IPS-11a (cell line): ENCODE measurements around the gene SCCPDH.

ENCODE experiments used
- H3K4me3 ChIP-seq: one replicate; pipeline ENCODE4 v1.5.1; 2013; ENCODE audit warnings: low read depth, low read length, control low read depth

The SCCPDH gene

DNA sequence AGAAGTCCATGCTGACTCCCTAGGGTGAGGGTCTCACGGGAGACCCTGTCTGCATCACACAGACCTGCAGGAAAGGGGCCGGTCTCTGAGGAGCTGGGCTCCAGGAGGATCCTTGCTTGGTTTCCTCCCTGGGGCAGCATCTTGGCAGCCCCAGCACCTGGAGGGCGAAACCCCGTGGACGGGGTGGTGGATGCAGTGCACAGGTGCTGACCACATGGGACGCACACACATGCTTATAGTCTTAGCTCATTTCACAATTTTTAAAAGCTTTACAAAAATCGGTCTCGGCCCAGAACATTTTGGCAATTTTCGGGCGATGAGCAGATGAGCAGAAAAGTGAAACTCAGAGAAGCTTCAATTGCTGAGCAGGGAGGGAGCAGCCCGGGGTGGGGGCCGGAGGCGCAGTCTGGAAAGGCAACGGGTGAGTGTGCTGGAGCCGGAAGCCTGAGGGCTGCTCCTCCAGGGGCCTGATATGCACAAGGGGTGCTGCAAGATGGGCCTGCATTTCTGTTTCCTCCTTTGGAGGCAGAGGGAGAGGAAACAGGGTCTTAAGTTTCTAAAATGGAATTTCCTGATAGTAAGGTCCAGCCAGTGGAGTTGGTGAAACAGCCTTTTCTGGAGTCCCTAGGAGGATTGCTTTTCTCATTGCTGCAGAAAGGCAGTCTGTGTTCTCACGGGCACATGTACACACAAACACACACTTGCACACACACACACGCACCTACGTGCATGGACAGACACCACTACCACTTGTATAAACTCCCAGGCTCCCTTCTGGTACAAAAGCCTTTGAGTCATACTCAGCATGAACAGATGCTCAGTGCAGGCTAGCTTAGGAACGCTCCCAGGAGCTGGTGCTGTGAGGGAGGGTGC, 60.6 kb downstream of the SCCPDH start:
- H3K4me3 ChIP-seq = no peak overlapping the region

DNA sequence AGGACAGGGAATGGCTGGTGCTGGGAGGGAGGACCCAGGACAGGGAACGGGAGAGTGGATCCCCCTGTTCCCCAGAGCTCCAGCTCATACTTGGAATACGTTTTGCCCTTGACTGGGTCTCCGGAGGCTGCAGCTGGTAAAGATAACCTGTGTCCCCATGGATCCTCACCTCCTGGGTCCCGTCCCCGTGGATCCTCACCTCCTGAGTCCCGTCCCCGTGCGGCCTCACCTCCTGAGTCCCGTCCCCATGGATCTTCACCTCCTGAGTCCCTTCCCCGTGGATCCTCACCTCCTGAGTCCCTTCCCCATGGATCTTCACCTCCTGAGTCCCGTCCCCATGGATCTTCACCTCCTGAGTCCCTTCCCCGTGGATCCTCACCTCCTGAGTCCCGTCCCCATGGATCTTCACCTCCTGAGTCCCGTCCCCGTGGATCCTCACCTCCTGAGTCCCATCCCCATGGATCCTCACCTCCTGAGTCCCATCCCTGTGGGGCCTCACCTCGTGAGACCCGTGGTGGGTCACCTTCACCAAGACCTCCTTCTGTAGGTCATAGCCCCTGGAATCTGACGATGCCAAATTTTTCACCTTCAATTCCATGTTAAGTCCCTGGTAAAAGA, 61.4 kb downstream of the SCCPDH start:
- no peak overlapping the region for H3K4me3 ChIP-seq

DNA sequence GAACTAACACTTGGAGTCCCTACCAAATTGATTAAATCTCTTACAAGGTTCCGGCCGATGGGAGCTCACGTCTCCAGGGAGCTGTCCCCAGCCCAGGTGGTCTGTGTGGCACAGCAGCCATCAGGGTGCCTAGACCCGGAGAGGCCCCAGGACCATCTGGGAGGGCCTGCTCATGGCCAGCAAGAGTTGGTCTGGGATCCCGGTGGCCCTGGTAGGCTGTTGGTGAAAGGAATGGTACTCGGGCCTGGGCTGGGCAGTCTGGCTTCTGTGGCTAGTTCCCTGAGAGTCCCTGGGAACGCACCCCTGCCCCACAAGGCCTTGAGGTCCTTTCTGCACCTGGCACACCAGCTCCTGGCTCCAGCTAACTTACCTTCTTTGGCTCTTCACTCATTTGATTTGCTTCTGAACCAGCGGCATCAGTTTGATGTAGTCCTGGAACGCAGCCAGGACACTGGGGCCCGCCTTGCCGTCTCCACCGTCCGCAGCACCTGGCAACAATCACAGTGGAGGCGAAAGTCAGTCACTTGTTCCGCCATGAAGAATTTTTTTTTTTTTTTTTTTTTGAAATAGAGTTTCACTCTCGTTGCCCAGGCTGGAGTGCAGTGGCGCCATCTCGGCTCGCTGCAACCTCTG, 62.5 kb downstream of the SCCPDH start:
- H3K4me3 ChIP-seq = no peak overlapping the region

DNA sequence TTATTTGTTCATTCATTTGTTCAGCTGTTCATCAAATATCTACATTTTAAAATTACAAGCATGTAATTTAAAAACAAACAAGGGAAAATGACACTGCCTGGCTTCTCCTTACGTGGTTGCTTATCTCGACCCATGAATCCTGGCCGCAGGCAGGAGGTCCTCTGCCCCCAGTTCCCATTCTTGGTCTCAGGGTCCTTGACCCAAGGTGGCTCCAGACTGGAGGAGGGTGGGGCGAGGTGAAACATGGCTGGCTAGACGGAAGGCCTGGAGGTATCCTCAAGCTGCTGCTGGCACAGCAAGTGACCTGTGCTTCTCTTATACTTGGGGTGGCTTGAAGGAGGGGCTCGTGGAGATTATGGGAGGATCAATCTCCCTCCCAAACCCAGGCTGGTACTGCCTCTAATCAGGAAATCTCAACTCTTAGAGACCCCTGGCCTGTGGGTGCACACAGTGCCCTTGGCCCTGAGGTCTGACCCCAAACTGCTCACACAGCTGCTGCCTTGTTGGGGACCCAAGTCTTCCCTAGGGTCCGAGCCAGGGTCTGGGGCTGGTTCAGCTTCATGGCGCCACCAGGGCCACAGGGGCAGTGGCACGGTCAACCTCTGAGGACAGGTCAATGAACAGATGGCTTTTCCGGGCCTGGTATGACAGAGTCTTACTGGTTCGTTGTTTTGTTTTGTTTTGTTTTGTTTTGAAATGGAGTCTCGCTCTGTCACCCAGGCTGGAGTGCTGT, 63.7 kb downstream of the SCCPDH start:
- H3K4me3 ChIP-seq = no peak overlapping the region

DNA sequence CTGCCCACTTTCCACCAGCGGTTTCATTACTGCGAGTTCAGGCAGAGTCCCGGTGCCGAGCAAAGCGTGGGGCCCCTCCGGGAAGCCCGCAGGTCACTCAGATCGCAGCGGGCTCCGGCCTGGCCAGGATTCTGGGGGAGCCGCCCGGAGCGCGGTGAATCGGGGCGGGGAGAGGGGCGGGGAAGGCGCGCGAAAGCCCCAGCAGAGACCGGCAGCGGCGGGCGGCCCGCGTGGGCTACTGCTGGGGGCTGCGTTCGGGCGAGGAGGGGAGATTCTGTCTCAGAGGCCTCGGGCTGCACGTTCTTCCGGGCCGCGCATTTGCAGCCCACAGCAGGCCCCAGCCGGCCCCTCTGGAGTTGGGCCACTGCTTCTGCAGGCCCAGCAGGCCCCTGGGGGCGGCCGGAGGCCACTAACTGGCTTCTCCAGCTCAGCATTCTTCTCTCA, 64.7 kb downstream of the SCCPDH start:
- H3K4me3 ChIP-seq = no peak overlapping the region

DNA sequence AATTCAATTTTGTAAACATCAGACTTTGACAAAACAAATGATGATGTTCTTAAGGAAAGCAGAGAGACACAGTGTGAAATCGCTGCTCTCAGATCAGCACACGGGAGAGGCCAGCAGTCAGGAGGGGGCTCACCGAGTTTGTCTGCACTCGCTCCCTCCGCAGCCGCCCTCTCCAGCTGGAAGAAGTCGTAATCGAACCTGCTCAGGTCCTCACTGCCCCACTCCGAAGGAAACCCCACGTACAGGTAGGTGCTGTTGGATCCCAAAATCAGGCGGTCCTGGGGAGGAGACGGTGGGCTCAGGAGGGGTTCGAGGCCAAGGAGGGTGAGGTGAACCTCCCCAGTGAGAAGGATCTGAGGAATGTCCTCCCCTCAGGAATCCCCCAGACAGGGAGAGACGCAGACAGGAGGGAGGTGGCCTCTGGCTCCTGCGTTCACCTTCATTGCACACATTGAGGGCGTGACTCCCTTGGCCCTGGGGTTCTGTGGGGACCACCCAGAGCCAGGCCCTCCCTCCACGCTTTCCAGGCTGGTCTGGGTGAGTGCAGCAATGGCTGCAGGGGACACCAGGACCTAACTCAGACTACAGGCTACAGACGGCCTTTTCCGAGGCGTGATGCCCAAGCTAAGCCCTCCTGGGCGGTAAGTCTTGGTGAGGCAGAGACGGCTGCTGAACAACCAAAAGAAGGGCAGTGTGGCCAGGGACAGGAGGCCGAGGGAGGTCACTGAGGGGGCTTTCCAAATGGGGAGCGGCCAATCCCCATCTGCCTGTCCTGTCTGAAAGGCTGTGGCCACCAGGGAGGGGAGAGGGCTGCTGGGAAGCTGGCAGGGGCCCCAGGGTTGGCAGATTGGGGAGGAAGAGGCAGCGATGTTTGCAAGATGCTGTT, 65.5 kb downstream of the SCCPDH start:
- no peak overlapping the region for H3K4me3 ChIP-seq

DNA sequence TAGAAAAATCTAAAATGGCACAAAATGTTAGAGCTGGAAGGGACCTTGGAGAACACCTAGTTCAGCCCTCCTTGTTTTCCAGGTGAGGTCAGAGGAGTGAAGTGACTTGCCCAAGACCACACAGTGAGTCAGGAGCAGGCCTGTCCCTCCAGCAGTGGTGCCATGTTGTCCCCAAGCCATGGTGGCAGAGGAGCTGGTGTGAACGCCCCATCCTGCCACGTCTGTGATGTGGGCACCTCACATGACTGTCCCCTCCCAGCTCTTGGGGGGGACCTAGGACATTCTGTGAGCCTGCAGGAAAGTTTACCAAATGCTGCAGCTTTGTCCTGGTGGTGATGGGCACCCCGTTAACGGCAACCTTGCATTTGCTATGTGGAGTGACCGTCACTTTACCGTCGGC, 66.2 kb downstream of the SCCPDH start:
- no peak overlapping the region for H3K4me3 ChIP-seq

DNA sequence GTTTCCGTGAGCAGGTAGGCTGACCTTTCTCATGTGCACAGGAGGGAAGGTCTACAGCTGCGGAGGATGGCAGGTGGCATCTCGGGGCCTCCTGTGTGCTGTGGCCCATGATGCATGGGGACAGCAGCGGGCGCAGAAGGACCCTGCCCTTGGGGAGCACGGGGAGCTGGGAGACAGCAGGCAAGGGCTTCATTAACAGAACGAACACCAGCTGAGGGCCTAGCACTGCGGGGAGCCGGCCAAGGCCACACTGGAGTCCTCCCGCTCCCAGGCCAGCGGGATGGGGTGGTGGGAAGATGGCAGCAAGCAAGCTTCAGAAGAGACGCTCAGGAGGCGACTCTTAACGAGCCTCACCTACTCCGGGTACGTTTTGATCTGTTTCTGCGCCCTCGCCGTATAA, 66.6 kb downstream of the SCCPDH start:
- no peak overlapping the region for H3K4me3 ChIP-seq

DNA sequence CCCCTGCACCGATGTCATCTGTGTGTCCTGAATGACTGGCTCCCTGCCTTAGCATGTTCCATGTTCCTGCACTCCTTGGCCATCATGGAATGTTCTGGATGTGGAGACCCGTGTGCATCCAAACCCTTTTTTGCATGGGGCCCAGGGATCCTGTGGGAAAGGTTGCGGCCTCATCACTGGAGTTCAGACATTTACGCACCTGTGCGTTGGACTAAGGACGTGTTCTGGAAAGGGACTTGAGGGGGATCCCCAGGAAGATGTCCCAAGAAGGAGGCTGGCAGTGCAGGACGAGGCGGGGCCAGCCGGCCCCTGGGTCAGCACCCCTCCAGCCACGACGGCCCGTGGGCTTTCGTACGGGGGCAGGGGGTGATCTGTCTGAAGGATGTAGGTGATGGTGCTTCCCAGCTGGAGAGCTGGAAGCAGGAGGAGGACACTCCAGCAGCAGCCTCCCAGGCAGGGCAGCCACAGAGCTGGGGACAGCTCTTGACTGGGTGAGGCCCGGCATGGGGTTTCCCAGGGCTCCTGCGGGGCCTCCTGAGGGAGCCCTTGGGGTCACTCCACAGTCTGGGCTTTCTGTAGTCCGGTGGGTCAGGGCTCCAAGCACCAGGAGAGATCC, 67.2 kb downstream of the SCCPDH start:
- H3K4me3 ChIP-seq = no peak overlapping the region

DNA sequence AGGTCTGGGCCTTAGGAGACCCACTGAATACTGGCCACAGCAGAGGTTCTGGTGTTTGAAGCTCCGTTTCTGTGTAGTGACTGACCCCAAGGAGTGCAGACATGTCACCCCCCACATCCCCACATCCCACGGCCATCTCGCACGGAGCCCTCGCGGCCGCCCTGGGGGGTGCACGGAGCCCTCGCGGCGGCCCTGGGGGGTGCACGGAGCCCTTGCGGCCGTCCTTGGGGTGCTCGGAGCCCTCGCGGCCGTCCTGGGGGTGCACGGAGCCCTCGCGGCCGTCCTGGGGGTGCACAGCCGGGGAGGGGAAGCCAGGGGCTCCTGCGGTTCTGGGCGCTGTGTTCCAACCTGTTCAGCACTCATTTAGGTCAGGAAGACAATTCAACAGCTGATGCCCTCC, 68.4 kb downstream of the SCCPDH start:
- H3K4me3 ChIP-seq = no peak overlapping the region

DNA sequence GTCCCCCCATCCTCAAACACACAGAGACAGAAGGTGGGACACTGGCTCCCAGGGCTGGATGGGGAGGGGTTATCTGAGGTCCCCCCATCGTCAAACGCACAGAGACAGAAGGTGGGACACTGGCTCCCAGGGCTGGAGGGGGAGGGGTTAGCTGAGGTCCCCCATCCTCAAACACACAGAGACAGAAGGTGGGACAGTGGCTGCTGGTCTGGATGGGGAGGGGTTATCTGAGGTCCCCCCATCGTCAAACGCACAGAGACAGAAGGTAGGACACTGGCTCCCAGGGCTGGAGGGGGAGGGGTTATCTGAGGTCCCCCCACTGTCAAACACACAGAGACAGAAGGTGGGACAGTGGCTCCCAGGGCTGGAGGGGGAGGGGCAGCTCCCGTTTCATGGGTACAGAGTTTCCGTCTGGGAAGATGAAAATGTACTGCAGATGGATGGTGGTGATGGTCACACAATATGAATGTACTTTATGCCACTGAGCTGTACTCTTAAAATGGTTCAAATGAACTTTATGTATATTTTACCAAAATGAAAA, 69.2 kb downstream of the SCCPDH start:
- H3K4me3 ChIP-seq = no peak overlapping the region

DNA sequence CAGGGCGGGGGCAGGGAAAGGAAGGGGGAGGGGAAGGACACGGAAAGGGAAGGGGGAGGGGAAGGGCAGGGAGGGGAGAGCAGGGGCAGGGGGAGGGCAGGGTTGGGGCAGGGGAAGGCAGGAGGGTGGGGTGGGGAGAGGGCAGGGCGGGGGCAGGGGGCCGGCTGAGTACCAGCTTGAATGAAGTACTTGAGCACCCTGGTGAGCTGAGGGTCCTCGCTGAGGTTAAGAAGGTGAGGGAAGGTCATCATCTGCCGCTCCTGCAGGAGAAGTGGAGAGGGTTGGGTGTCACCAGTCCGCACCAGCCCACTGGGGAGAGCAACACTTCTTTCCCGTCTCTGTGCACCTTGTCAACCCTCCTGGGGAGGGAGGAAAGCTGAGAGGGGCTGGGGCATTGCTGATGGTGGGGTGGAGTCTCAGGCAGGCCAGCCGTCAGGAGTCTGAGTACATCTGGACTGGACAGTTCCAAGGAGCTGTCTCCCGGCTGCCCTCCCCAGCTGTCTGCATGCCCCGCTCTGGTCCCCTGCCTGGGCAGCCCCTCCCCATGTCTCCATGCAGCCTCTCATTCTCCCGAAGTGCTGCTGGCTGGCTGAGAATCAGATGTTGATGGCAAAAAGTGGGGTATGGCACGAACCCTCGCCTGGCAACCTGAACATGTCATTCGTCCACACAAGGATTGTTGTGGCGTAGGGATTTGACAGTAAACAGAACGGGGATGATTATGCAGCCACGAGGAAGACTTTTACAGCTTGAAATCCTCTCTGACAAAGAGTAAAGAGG, 70.0 kb downstream of the SCCPDH start:
- H3K4me3 ChIP-seq = no peak overlapping the region

DNA sequence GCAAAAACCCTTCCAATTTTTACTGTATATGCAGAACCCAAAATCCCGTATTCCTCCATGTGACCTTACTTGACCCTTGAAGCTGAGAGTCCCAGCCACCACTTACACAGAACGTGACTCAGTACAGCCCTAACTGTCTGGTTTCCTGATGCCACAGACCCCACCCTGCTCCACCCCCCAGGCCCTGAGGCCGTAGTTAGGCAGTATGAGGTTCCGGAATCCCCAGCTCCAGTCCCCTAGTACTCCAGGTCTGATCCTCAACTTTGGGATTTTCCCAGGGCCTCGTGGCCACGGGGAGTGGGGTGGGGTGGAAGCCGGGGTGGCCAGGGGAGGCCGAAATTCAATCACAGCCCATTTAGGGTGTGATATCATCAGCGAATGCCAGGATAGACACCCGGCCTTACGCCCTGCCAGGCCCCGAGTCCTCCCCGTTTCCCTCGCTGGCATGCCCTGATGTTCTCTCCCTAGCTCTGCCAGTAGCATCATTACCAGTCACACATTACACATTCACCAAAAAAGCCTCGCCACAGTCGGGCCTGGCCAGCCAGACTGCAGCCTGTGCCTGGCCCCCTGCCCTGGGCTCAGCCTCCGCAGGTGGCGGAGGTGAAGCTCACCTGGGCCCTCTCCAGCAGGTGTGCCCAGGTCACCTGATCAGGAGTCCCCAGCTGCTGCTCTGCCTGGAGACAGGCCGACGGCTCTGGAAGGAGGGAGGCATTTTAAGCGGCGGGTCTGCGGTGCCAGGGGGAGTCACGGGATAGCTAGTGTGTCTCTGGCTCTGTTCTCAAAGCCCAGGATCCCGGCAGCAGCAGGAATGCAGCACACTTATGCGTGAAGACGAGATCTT, 70.8 kb downstream of the SCCPDH start:
- H3K4me3 ChIP-seq = no peak overlapping the region

DNA sequence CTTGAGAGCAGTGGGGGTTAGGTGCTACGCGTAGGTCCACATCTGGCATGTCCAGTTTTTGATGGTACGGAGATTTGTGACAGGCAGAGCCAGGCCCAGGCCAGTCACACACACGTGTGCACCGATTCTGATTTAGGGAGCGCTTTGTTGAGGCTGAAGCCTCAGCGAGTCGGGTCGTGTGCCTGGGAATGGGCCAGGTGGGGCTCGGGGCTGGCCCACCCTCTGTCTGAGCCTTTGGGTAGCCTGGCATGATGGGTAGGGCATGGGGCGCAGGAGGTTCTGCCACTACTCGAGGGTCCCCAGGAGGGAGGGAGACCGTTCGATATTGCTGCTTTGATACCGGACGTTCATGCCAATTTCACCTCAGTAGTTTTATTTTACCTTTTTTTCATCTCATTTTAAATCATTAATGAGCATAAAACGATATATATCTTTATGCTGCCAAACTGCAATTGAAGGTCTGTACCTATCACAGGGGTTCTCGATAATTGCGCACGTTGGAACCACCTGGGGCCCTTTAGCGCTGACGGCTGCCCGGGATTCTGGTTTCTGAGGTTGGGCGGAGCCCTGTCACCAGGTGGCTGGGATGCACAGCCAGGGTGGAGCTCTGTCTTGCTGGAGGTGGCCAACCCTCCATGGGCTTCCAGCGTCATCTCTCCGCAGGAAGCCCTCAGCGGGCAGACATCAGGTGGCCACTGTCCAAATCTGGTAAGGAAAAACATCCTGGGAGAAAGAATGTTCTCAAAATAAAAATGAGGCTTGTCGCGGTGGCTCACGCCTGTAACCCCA, 71.9 kb downstream of the SCCPDH start:
- H3K4me3 ChIP-seq = no peak overlapping the region

DNA sequence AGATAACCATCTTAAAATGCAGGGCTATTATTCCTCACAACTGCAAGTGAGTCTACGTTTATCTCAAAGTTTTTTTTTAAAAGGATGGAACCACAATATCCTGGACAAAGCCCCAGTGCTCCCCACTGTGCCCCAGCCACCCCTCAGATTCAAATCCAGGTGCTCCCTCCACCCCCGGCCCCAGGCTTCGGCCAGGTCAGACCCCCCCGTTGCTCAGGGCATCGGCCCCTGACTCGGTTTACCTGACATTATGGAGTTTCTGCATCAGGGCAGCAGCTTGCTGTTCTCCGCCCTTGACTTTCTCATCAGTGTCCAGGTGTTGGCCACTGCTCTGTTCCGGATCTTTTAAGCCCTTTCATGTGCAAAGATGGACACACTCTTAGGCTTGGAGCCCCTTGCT, 72.9 kb downstream of the SCCPDH start:
- no peak overlapping the region for H3K4me3 ChIP-seq

DNA sequence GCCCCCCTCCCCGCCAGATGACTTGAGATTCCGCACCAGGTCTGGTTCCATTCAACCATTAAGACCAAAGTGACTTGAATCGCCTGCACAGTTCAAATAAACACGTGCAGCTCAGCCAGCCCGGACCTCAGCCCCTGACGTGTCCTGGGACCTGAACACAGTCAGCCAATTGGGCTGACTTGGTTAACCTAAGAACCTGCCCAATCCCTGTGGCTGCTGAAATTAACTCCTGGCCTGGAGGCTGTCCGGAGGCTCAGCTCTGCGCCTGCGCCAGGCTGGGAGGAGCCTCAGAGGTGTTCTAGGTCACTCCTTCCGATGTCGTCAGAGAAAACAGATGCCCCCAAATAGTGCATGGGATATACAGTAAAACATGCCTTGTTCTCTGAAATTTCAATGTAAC, 73.4 kb downstream of the SCCPDH start:
- H3K4me3 ChIP-seq = no peak overlapping the region

DNA sequence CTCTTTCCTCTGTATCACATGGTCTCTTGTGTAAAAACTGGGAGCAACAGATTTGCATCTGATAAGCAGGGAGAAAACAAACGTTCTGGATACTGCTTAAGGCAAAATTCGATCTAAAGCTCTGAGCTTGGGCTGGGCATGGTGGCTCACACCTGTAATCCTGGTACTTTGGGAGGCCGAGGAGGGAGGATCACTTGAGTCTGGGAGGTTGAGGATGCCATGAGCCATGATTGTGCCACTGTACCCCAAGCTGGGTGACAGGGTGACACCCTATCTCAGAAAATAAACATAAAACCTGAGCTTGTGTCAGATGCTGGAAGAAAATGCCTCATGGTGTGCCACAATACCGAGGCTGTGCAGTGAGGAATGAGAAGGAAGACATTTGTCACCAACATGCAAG, 73.9 kb downstream of the SCCPDH start:
- no peak overlapping the region for H3K4me3 ChIP-seq
